GM19324 (cell line): ENCODE data around the gene DUSP8.
"Not testable (repeated sequence)": the region's sequence is repeated elsewhere in the genome, so short reads cannot be mapped to it uniquely, and the experiment has no call there.

Experiments used
- ATAC-seq: cut with Tn5 transposase; IDR thresholded peaks from one replicate; pipeline ENCODE4 v1.9.1; 2021; ENCODE audit warnings: mild to moderate bottlenecking, moderate library complexity; ENCODE audit not compliant: unreplicated experiment, low FRiP score

The DUSP8 gene

DNA sequence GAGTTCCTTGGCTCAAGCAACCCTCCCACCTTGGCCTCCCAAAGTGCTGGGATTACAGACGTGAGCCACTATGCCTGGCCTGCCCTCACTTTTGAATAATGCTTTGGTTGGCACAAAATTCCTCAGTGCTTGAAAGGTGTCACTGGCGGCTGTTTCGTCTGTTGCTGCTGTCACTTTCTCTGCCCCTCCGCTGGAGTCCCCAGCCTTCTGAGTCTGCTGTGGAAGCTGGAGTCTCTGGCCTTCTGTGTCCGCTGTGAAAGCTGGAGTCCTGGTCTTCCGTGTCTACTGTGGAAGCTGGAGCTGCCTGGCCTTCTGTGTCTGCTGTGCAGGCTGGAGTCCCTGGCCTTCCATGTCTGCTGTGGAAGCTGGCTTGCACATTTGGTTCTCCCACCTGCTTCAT, 17.9 kb upstream of the DUSP8 start:
- ATAC-seq: no peak

DNA sequence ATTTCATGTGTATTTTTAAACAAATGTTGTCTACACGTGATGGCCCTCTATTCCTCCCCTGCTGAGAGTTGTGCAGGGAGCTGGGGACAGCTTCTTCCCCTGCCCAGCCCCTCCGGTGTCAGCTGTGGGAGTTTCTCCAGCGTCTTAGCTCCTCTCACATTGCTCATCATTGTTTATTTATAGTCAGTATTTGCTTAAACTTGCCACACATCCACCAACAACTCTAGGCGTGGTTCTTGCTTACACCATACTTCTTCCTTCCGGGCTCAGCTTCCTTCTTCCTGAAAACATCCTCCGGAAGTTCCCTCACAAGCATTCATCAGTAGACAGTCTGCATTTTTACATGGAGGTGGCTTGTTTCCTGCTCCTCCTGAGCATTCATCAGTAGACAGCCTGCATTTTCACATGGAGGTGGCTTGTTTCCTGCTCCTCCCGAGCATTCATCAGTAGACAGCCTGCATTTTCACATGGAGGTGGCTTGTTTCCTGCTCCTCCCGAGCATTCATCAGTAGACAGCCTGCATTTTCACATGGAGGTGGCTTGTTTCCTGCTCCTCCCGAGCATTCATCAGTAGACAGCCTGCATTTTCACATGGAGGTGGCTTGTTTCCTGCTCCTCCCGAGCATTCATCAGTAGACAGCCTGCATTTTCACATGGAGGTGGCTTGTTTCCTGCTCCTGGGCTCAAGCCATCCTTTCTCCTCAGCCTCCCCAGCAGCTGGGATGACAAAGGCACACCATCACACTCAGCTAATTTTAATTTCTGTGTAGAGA, 17.3 kb upstream of the DUSP8 start:
- ATAC-seq: not testable (repeated sequence)

GRCh38 chr11:1586699-1587098, 14.6 kb upstream of the DUSP8 start:
- no peak for ATAC-seq

DNA sequence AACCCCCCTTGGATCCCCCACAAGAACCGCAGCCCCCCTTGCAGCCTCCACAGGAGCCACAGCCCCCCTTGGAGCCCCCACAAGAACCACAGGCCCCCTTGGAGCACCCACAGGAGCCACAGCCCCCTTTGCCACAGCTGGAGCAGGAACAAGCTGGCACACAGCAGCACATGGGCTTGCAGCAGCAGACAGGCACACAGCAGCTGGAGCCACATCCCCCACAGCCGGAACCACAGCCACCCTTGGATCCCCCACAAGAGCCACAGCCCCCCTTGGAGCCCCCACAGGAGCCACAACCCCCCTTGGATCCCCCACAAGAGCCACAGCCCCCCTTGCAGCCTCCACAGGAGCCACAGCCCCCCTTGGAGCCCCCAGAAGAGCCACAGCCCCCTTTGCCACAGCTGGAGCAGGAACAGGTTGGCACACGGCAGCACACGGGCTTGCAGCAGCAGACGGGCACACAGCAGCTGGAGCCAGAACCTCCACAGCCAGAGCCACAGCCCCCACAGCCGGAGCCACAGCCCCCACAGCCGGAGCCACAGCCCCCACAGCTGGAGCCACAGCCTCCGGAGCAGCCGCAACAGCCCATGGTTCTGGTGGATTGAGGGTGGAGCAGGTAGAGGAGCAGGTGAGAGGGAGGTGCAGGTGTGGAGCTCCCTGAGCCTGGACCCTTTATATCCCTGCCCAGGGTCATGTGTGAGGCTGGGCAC, 12.7 kb upstream of the DUSP8 start, which contains the start of gene KRTAP5-1:
TSS of gene KRTAP5-1 (minus strand) at position 623 of the 710 bp plus-strand sequence. CDS start at position 589, 34 bp downstream.
- ATAC-seq: not testable (repeated sequence)

GRCh38 chr11:1582909-1583308, 10.8 kb upstream of the DUSP8 start:
- not testable (repeated sequence) for ATAC-seq

DNA sequence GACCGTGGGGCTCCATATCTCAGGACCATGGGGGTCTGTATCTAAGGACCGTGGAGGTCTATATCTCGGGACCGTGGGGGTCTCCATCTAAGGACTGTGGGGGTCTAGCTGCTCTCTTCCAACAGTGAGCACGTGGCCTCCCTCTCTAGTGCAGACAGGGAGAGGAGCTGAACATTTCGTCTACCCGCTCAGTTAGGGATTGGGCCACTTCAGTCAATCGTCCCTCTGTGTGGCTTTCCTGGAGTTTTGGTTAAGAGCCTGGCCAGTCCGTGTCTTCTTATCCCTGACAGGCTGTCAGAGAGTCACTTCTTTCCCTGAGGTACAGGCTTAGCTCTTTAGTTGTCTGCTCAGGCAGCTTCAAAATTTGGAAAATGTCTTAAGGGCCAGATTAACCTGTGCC, 9.9 kb upstream of the DUSP8 start:
- no peak for ATAC-seq

GRCh38 chr11:1576825-1577224, 4.8 kb upstream of the DUSP8 start:
- no peak for ATAC-seq

DNA sequence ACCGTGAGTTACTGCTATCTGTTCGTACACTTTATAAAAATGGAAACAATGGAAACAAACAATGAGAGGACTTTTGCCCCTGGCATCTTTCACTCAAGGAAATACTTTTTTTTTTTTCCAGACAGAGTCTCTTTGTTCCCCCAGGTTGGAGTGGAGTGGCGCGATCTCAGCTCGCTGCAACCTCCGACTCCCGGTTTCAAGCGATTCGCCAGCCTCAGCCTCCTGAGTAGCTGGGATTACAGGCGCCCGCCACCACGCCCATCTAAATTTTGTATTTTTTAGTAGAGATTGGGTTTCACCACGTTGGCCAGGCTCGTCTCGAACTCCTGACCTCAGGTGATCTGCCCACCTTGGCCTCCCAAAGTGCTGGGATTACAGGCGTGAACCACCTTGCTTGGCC, 3.7 kb upstream of the DUSP8 start:
- ATAC-seq: not testable (repeated sequence)

GRCh38 chr11:1574933-1575242, 2.8 kb upstream of the DUSP8 start:
- ATAC-seq: no peak

DNA sequence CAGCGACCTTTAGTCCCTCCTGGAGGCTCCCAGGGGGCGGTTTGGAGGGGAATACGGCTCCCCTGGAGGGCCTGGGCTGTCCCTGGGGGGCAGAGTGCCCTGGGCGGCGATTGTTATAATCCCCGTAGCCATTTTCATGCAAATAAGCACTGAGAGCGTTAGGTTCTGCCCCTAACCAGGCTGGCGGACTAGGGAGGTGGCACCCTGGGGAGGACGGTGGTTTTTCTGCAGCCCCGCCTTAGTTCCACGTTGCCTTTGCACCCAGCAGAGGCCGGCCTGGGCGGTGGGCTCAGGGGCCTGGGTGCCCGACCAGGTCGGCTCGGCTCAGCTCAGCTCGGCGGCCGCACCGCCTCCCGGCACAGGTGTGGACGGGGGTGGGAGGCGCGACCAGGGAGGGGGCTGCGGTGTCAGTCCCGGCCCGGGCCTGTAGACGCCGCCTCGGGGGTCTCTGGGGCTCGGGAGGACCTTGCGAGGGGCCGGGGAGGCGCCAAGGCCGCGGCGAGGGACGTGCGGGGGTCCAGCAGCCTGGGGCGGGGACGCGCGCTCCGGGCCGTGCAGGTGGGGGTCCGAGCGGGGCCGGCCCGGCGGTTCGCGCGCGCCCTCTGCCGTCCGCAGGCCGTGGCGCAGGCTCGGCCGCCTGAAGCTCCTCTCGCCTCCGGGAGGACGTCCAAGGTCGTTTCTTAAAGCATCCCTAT, 2.3 kb upstream of the DUSP8 start:
- no peak for ATAC-seq

DNA sequence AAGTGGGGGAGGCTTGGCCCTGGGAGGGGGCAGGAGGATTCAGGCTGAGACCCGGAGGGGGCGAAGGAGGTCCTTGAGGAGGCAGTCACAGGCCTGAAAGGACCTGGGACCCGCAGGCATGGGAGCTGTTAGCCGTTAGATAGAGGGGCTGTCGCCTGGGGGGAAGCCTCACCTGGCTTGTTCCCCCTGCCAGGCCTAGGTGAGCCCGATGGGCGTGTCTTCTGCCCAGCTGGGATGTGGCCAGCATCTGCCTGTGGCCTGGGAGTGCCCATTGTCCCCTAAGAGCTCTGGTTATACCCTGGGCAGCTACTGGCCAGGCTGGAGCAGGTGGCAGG, 1.8 kb upstream of the DUSP8 start:
- ATAC-seq: no peak

GRCh38 chr11:1573077-1573902, 1.2 kb upstream of the DUSP8 start:
- ATAC-seq: no peak

- no peak for ATAC-seq
Observed at GRCh38 chr11:1571760-1572196, 293 bp downstream of the DUSP8 start.

DNA sequence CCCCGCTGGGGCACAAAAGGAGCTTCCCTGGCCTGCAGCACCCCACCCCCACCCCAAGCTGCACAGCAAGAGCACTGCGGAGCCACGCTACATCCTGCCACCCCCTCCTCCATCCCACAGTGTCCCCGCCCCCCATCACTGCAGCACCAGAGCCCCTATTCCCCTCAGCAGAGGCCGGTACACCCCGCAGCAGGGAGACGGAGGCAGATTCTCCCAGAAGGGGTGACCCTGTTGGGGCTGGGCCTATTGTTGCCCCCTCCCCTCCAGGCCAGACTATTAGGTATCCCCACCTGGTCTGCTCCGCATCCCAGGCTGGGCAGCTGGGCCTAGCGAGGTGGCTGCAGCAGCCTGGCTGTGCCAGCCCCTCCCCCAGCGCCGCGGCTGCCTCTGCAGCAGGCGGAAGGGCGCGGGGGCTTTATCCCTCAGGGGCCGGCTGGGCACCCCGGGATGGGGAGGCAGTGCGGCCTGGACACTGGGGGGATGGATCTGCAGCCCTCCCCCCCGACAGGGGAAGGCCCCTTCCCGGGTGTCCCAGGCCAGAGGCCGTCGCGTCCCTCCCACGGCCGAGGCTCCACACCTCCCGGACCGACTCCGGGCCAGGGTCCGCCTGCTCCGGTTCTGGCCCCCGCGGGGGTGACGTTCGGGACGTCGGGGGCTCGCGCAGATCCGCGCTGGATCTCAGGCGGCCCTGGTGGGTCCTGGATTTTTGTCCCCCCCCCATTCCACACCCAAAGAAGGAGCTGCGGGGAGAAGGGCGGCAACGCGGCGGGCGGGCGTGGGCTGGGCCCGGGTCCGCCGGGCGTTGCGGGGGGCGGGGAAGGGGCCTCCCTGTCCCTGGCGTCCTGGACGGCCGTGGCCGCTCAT, 943 bp downstream of the DUSP8 start:
- ATAC-seq: no peak

- ATAC-seq: no peak
Observed at GRCh38 chr11:1570531-1570895, 1.6 kb downstream of the DUSP8 start.

DNA sequence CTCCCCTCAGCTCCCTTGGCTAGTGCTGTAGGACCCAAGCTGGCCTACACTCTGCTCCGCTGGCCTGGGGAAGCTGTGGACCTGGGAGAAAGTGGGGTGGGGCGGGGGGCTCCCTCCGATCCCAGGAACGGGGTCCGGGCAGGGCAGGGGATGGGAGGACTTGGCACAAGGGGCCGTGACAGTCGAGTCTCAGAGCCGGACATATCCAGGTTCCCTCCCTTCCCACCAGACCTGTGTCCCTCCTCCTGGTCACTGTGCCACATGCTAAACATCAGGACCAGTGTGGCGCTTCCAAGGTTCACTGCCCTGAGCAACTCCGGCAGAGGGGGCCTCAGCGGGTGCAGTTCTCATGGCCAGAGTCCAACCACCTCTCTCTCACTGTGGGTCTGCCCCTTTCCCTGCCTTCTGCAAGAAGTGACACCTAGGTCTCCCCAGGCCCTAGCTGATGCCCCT, 2.0 kb downstream of the DUSP8 start:
- no peak for ATAC-seq

GRCh38 chr11:1569251-1569780, 2.8 kb downstream of the DUSP8 start:
- no peak for ATAC-seq

DNA sequence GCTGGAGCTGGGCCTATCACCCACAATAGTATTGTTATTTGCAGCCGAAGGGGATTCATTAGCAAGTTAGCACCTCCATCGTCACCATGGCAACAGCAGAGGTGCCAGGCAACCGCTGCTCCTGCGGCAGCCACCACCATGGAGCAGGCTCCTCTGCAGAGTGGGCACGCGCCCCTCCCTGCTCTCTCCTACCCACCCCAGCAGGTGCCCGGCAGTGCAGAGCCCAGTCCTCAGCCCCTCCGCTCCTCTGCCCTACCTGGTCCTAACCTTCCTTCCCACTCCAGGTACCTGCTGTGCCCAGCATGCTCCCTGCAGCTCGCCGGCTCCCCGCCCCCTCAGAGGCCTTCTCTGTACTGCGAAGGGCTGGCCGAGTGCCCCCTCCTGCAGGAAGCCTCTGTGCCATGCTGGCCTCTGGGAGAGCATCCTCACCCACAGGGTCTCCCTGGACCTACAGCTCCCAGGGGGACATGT, 3.6 kb downstream of the DUSP8 start:
- no peak for ATAC-seq

DNA sequence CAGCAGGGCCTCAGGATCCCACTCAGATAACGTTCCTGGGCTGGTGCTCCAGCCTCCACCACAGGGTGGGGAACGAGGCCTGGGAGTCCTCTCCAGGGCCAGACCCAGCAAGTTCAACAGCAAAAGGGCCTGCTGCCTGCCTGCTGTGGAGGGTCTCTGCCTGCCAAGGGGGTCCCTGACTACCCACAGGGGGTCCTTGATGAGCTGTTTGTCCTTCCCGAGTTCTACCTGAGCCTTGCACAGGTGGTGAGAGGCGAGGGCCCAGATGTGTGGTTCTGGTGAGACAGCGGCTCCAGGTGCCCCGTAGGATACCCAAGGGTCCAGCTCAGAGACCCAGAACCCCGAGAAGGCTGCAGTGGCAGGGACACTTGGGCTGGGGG, 4.4 kb downstream of the DUSP8 start:
- ATAC-seq: no peak
